Measurements from ENCODE around the gene LMOD1. TPM values are rescaled to one million over a fixed set of nuclear protein-coding genes. Genes with fewer than 3 reads are reported as not detected.

The LMOD1 gene
- total RNA-seq, 2 donors from 2014 or later, result 638 to 761 TPM

DNA sequence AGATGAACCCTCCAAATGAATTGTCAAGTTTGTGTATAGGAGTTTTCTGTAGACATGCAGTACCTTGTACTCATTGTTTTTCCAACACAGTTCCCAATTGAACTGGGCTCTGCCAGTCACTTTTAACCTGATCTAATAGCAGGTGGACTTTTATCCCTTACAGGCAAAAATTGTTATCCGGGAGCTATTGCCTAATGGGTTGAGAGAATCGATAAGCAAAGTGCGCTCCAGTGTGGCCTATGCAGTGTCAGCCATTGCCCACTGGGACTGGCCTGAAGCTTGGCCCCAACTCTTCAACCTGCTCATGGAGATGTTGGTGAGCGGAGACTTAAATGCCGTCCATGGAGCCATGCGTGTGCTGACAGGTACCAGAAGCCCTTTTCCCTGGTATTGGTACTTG lies 98.1 kb downstream of the LMOD1 start:
- DNase-seq (ENCODE audit: low spot score), result no peak
- no peak for ATAC-seq (ENCODE audit: insufficient number of reproducible peaks, low FRiP score, low read depth)
- TF ChIP-seq CTCF (IDR thresholded peaks at IDR 0.05), result no peak
- Histone ChIP-seq H3K4me1 (ENCODE audit: control insufficient read depth in 1 of 2, low read depth in 2 of 2) (peaks cover 36 to 61% of the 10 kb centered on the region in 2 donors), H3K27me3 (replicated peaks; ENCODE audit: insufficient read depth) (no peaks in the 10 kb centered on the region), H3K36me3 (peaks cover 17% of the 10 kb centered on the region), H3K4me3 (no peak overlapping the region), H3K9me3 (no peaks in the 10 kb centered on the region), H3K27ac (peak overlapping the region; percentile 68 to 76)

GRCh38 chr1:201847150-201847549 lies 99.2 kb downstream of the LMOD1 start:
- no peak for TF ChIP-seq CTCF (IDR thresholded peaks at IDR 0.05)
- Histone ChIP-seq H3K36me3 (peaks cover 7% of the 10 kb centered on the region), H3K4me1 (ENCODE audit: control insufficient read depth in 1 of 2, low read depth in 2 of 2) (peaks cover 36 to 65% of the 10 kb centered on the region in 2 donors), H3K9me3 (no peaks in the 10 kb centered on the region), H3K4me3 (no peak overlapping the region), H3K27me3 (replicated peaks; ENCODE audit: insufficient read depth) (no peaks in the 10 kb centered on the region), H3K27ac (peak overlapping the region; percentile 48 to 68)
- DNase-seq (ENCODE audit: low spot score) (no peak), ATAC-seq (ENCODE audit: insufficient number of reproducible peaks, low FRiP score, low read depth) (no peak)

Other genes starting within 250 kb of the LMOD1 start
- 10 to 100 TPM; 21.4 to 32.6 TPM for gene IPO9, start 117.4 kb downstream of the LMOD1 start, total RNA-seq
- 100 to 1,000 TPM in 1 of 2 donors, 10 to 100 TPM in 1; 38.9 to 115 TPM for gene SHISA4, start 57.6 kb downstream of the LMOD1 start, total RNA-seq
- 10 to 100 TPM; 29.6 to 44.7 TPM for gene TIMM17A, start 9.0 kb upstream of the LMOD1 start, total RNA-seq
- 10 to 100 TPM; 46.3 to 58.2 TPM for gene RNPEP, start 36.1 kb upstream of the LMOD1 start, total RNA-seq
- gene ELF3, start 64.0 kb upstream of the LMOD1 start, total RNA-seq, result 1 to 10 TPM in 1 of 2 donors, under 1 TPM in 1; 0.95 to 4.9 TPM
- gene GPR37L1, start 176.4 kb upstream of the LMOD1 start, total RNA-seq, result not detected
- gene ARL8A, start 198.2 kb upstream of the LMOD1 start, total RNA-seq, result 10 to 100 TPM; 36.3 to 41.0 TPM
- 1 to 10 TPM; 4.3 to 6.1 TPM for gene PTPN7, start 214.1 kb upstream of the LMOD1 start, total RNA-seq
- gene LGR6, start 247.3 kb upstream of the LMOD1 start, total RNA-seq, result 10 to 100 TPM; 76.6 to 99.0 TPM

Measured in thoracic aorta (tissue), 2 donors.